ENCODE data around the gene CPPED1.

CPPED1 gene

DNA sequence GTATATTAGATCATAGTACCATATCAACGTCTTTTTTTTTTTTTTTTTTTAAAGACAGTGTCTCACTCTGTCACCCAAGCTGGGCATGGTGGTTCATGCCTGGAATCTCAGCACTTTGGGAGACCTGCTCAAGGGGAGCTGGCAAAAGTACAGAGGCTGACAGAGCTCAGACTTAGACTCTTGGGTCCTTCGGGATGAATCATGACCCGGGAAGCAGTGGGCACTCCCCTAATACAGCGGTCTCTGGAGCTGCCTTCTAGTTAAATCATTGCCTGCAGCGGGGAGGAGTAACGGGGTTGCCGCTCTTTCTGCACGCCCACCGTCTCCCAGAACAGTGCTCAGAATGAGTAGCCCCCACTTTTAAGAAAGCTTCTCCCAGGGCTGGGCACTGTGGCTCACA lies 174.4 kb downstream of the CPPED1 start:
- Histone ChIP-seq H2BK5ac (ENCODE audit: low read depth, low read length, poor library complexity) (no peak overlapping the region), H3K4me2 (ENCODE audit: low read length) (no peak overlapping the region), H3K79me2 (ENCODE audit: control insufficient read depth, insufficient read depth, low read length, poor library complexity) (no peaks in the 10 kb centered on the region), H3K9me3 (ENCODE audit: insufficient read depth, low read depth, low read length) (peaks cover 3% of the 10 kb centered on the region), H3K36me3 (ENCODE audit: control insufficient read depth in 1 of 2, insufficient read depth in 2 of 2, low read length in 2 of 2) (no peaks in the 10 kb centered on the region), H3K79me1 (ENCODE audit: low read length) (no peaks in the 10 kb centered on the region), H2BK12ac (ENCODE audit: low read length) (no peak overlapping the region), H2AK5ac (ENCODE audit: low read length) (no peak overlapping the region), H3K4ac (ENCODE audit: low read depth, low read length) (no peak overlapping the region), H4K12ac (ENCODE audit: low read depth, low read length) (no peak overlapping the region), H2AFZ (ENCODE audit: insufficient read depth, low read length, poor library complexity) (no peak overlapping the region), H3K9ac (ENCODE audit: low read length) (no peak overlapping the region), H3K27me3 (ENCODE audit: insufficient read depth, low read length) (no peaks in the 10 kb centered on the region), H3K23ac (ENCODE audit: low read length) (no peak overlapping the region), H3K27ac (ENCODE audit: low read depth, low read length) (no peak overlapping the region), H3K4me1 (ENCODE audit: control insufficient read depth in 1 of 2, insufficient read depth in 2 of 2, low read length in 2 of 2) (no peaks in the 10 kb centered on the region), H3K18ac (ENCODE audit: low read length) (no peak overlapping the region), H2BK120ac (ENCODE audit: insufficient read depth, low read length, poor library complexity) (no peak overlapping the region), H4K91ac (ENCODE audit: low read depth, low read length) (no peak overlapping the region), H3K14ac (ENCODE audit: low read length) (no peak overlapping the region), H4K8ac (ENCODE audit: low read depth, low read length) (no peak overlapping the region), H3K4me3 (ENCODE audit: low read depth, low read length) (no peak overlapping the region)
- no CpG with 5 or more reads among the region's 9 CpGs for WGBS (ENCODE audit: extremely low coverage, insufficient coverage, insufficient read length)
- no peak for DNase-seq

DNA sequence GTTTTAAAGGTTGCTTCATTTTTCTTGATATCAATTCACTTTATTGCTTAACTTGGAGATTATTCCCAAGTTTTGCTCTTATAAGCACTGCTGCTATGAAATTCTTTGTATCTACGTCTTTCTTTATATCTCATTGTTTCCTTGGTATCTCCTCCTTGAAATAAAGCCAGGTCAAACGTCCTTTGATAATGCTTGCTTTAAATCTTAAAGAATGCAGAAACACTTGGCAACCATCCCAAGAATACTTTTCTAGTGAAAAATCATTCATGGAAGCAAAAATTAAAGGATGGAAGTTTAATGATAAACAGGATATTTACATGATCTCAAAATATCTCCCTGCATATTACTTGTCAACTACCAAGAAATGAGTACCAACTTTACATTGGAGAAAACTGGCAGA lies 175.2 kb downstream of the CPPED1 start:
- Histone ChIP-seq H4K91ac (ENCODE audit: low read depth, low read length) (no peak overlapping the region), H3K14ac (ENCODE audit: low read length) (no peak overlapping the region), H3K36me3 (ENCODE audit: control insufficient read depth in 1 of 2, insufficient read depth in 2 of 2, low read length in 2 of 2) (no peaks in the 10 kb centered on the region), H3K9me3 (ENCODE audit: insufficient read depth, low read depth, low read length) (peaks cover 3% of the 10 kb centered on the region), H3K79me1 (ENCODE audit: low read length) (no peaks in the 10 kb centered on the region), H3K4me3 (ENCODE audit: low read depth, low read length) (no peak overlapping the region), H2AFZ (ENCODE audit: insufficient read depth, low read length, poor library complexity) (no peak overlapping the region), H3K79me2 (ENCODE audit: control insufficient read depth, insufficient read depth, low read length, poor library complexity) (no peaks in the 10 kb centered on the region), H2AK5ac (ENCODE audit: low read length) (no peak overlapping the region), H3K23ac (ENCODE audit: low read length) (no peak overlapping the region), H3K27ac (ENCODE audit: low read depth, low read length) (no peak overlapping the region), H3K9ac (ENCODE audit: low read length) (no peak overlapping the region), H4K12ac (ENCODE audit: low read depth, low read length) (no peak overlapping the region), H4K8ac (ENCODE audit: low read depth, low read length) (no peak overlapping the region), H3K4me2 (ENCODE audit: low read length) (no peak overlapping the region), H3K4me1 (ENCODE audit: control insufficient read depth in 1 of 2, insufficient read depth in 2 of 2, low read length in 2 of 2) (no peaks in the 10 kb centered on the region), H3K27me3 (ENCODE audit: insufficient read depth, low read length) (no peaks in the 10 kb centered on the region), H3K4ac (ENCODE audit: low read depth, low read length) (no peak overlapping the region), H2BK12ac (ENCODE audit: low read length) (no peak overlapping the region), H2BK120ac (ENCODE audit: insufficient read depth, low read length, poor library complexity) (no peak overlapping the region), H3K18ac (ENCODE audit: low read length) (no peak overlapping the region), H2BK5ac (ENCODE audit: low read depth, low read length, poor library complexity) (no peak overlapping the region)
- WGBS (ENCODE audit: extremely low coverage, insufficient coverage, insufficient read length), result no CpG with 5 or more reads among the region's 2 CpGs
- DNase-seq, result no peak

DNA sequence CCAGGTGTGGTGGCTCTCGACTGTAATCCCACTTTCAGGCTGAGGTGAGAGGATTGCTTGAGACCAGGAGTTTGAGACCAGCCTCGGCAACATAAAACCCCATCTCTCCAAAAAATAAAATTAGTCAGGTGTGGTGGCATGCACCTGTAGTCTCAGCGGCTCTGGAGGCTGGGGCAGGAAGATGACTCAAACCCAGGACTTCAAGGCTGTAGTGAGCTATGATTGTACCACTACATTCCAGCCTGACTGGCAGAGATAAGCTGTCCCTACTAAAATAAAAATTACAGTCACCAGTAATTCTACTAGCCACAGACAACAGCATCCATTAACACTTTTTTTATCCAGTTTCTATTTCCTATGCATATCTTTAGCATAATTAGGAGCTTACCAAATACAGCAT lies 176.3 kb downstream of the CPPED1 start:
- H3K79me1 ChIP-seq (ENCODE audit: low read length), result no peaks in the 10 kb centered on the region

GRCh38 chr16:12626411-12626810 lies 177.3 kb downstream of the CPPED1 start:
- Histone ChIP-seq H3K36me3 (ENCODE audit: control insufficient read depth in 1 of 2, insufficient read depth in 2 of 2, low read length in 2 of 2) (no peaks in the 10 kb centered on the region), H3K4ac (ENCODE audit: low read depth, low read length) (no peak overlapping the region)

More for the DNA sequence above, 176.3 kb downstream of the CPPED1 start:
- Histone ChIP-seq H4K8ac (ENCODE audit: low read depth, low read length) (no peak overlapping the region), H3K9me3 (ENCODE audit: insufficient read depth, low read depth, low read length) (peaks cover 3% of the 10 kb centered on the region), H3K14ac (ENCODE audit: low read length) (no peak overlapping the region), H3K4me3 (ENCODE audit: low read depth, low read length) (no peak overlapping the region), H2BK5ac (ENCODE audit: low read depth, low read length, poor library complexity) (no peak overlapping the region), H2AFZ (ENCODE audit: insufficient read depth, low read length, poor library complexity) (no peak overlapping the region), H3K18ac (ENCODE audit: low read length) (no peak overlapping the region), H4K12ac (ENCODE audit: low read depth, low read length) (no peak overlapping the region), H3K27me3 (ENCODE audit: insufficient read depth, low read length) (no peaks in the 10 kb centered on the region), H3K9ac (ENCODE audit: low read length) (no peak overlapping the region), H3K4ac (ENCODE audit: low read depth, low read length) (no peak overlapping the region), H3K79me2 (ENCODE audit: control insufficient read depth, insufficient read depth, low read length, poor library complexity) (no peaks in the 10 kb centered on the region), H4K91ac (ENCODE audit: low read depth, low read length) (no peak overlapping the region), H2BK12ac (ENCODE audit: low read length) (no peak overlapping the region), H3K4me1 (ENCODE audit: control insufficient read depth in 1 of 2, insufficient read depth in 2 of 2, low read length in 2 of 2) (no peaks in the 10 kb centered on the region), H3K4me2 (ENCODE audit: low read length) (no peak overlapping the region), H2BK120ac (ENCODE audit: insufficient read depth, low read length, poor library complexity) (no peak overlapping the region), H2AK5ac (ENCODE audit: low read length) (no peak overlapping the region), H3K36me3 (ENCODE audit: control insufficient read depth in 1 of 2, insufficient read depth in 2 of 2, low read length in 2 of 2) (no peaks in the 10 kb centered on the region), H3K27ac (ENCODE audit: low read depth, low read length) (no peak overlapping the region), H3K23ac (ENCODE audit: low read length) (no peak overlapping the region)
- WGBS (ENCODE audit: extremely low coverage, insufficient coverage, insufficient read length), result no CpG with 5 or more reads among the region's 3 CpGs
- no peak for DNase-seq

More at GRCh38 chr16:12626411-12626810, 177.3 kb downstream of the CPPED1 start:
- H4K12ac ChIP-seq (ENCODE audit: low read depth, low read length), result no peak overlapping the region
- no peaks in the 10 kb centered on the region for H3K27me3 ChIP-seq (ENCODE audit: insufficient read depth, low read length)
- H3K9me3 ChIP-seq (ENCODE audit: insufficient read depth, low read depth, low read length), result peaks cover 3% of the 10 kb centered on the region
- no peak for DNase-seq
- no peaks in the 10 kb centered on the region for H3K79me1 ChIP-seq (ENCODE audit: low read length)
- H3K27ac ChIP-seq (ENCODE audit: low read depth, low read length), result no peak overlapping the region
- no peak overlapping the region for H3K23ac ChIP-seq (ENCODE audit: low read length)
- no peak overlapping the region for H2AFZ ChIP-seq (ENCODE audit: insufficient read depth, low read length, poor library complexity)
- no peak overlapping the region for H2AK5ac ChIP-seq (ENCODE audit: low read length)
- no peak overlapping the region for H2BK5ac ChIP-seq (ENCODE audit: low read depth, low read length, poor library complexity)
- no peak overlapping the region for H3K4me2 ChIP-seq (ENCODE audit: low read length)
- no peak overlapping the region for H3K18ac ChIP-seq (ENCODE audit: low read length)
- WGBS (ENCODE audit: extremely low coverage, insufficient coverage, insufficient read length), result no CpG with 5 or more reads among the region's 4 CpGs
- H3K4me1 ChIP-seq (ENCODE audit: control insufficient read depth in 1 of 2, insufficient read depth in 2 of 2, low read length in 2 of 2), result no peaks in the 10 kb centered on the region
- no peak overlapping the region for H2BK12ac ChIP-seq (ENCODE audit: low read length)
- H3K4me3 ChIP-seq (ENCODE audit: low read depth, low read length), result no peak overlapping the region
- H4K91ac ChIP-seq (ENCODE audit: low read depth, low read length), result no peak overlapping the region
- H3K14ac ChIP-seq (ENCODE audit: low read length), result no peak overlapping the region
- H3K79me2 ChIP-seq (ENCODE audit: control insufficient read depth, insufficient read depth, low read length, poor library complexity), result no peaks in the 10 kb centered on the region
- no peak overlapping the region for H3K9ac ChIP-seq (ENCODE audit: low read length)
- H2BK120ac ChIP-seq (ENCODE audit: insufficient read depth, low read length, poor library complexity), result no peak overlapping the region
- no peak overlapping the region for H4K8ac ChIP-seq (ENCODE audit: low read depth, low read length)

Data from trophoblast cell (in vitro differentiated cells and primary cell).